Loucy (cell line): ENCODE results near the gene CTRL.

ENCODE experiments used
- H2AFZ ChIP-seq: fragments of 200-600 bp; sonication (generic); 2 replicates; pipeline ENCODE4 v1.6.0; 2016; ENCODE audit warnings: antibody characterized with exemption, mild to moderate bottlenecking, low read length, moderate library complexity
- H3F3A ChIP-seq: fragments of 200-600 bp; 2 replicates; pipeline ENCODE4 v1.6.0; 2016; ENCODE audit warnings: antibody characterized with exemption, low read depth, mild to moderate bottlenecking
- H3K27me3 ChIP-seq: fragments of 200-600 bp; sonication (generic); 2 replicates; pipeline ENCODE4 v1.6.1; 2014; ENCODE audit warnings: low read length, mild to moderate bottlenecking; ENCODE audit not compliant: insufficient read depth, poor library complexity, severe bottlenecking
- H3K36me3 ChIP-seq: fragments of 200-600 bp; sonication (generic); 2 replicates; pipeline ENCODE4 v1.6.1; 2016; ENCODE audit warnings: low read length; ENCODE audit not compliant: insufficient read depth
- H3K4me1 ChIP-seq: fragments of 200-600 bp; sonication (generic); 2 replicates; pipeline ENCODE4 v1.5.1; 2014; ENCODE audit warnings: low read length, mild to moderate bottlenecking; ENCODE audit not compliant: insufficient read depth, poor library complexity, severe bottlenecking
- H3K4me2 ChIP-seq: fragments of 200-600 bp; sonication (generic); 2 replicates; pipeline ENCODE4 v1.6.0; 2014; ENCODE audit warnings: antibody characterized with exemption, low read length, low read depth, mild to moderate bottlenecking; ENCODE audit not compliant: poor library complexity, severe bottlenecking
- H3K4me3 ChIP-seq: fragments of 200-600 bp; sonication (generic); 2 replicates; pipeline ENCODE4 v1.5.1; 2014; ENCODE audit warnings: low read length, mild to moderate bottlenecking, mixed read lengths; ENCODE audit not compliant: poor library complexity, severe bottlenecking
- H3K79me2 ChIP-seq: fragments of 200-600 bp; sonication (generic); 2 replicates; pipeline ENCODE4 v1.6.1; 2014; ENCODE audit warnings: low read length; ENCODE audit not compliant: insufficient read depth
- H3K9ac ChIP-seq: fragments of 200-600 bp; sonication (generic); 2 replicates; pipeline ENCODE4 v1.6.0; 2014; ENCODE audit warnings: mild to moderate bottlenecking, low read depth, low read length, moderate library complexity; ENCODE audit not compliant: poor library complexity, severe bottlenecking
- H3K9me2 ChIP-seq: fragments of 200-600 bp; sonication (generic); replicated peaks from 2 replicates; pipeline ENCODE4 v1.6.1; 2016; ENCODE audit warnings: low read depth, low read length, mixed read lengths
- H3K9me3 ChIP-seq: fragments of 200-600 bp; sonication (generic); 2 replicates; pipeline ENCODE4 v1.6.1; 2014; ENCODE audit warnings: mild to moderate bottlenecking, antibody characterized with exemption, low read length, low read depth; ENCODE audit not compliant: insufficient read depth
- H4K20me1 ChIP-seq: fragments of 200-600 bp; sonication (generic); 2 replicates; pipeline ENCODE4 v1.6.0; 2014; ENCODE audit warnings: antibody characterized with exemption, low read length, mild to moderate bottlenecking; ENCODE audit not compliant: insufficient read depth, poor library complexity, severe bottlenecking
- EZH2phosphoT487 ChIP-seq: fragments of 200-600 bp; IDR thresholded peaks from 2 replicates; pipeline ENCODE4 v1.6.1; 2018; ENCODE audit warnings: antibody characterized with exemption, mild to moderate bottlenecking, moderate library complexity, borderline replicate concordance
- TF ChIP-seq, protein P1 (sequence below): fragments of 200-600 bp; sonication (generic); conservative IDR thresholded peaks from 2 replicates; pipeline ENCODE4 v1.5.1; 2014; ENCODE audit warnings: mild to moderate bottlenecking, antibody characterized with exemption, low read length

The CTRL gene

DNA sequence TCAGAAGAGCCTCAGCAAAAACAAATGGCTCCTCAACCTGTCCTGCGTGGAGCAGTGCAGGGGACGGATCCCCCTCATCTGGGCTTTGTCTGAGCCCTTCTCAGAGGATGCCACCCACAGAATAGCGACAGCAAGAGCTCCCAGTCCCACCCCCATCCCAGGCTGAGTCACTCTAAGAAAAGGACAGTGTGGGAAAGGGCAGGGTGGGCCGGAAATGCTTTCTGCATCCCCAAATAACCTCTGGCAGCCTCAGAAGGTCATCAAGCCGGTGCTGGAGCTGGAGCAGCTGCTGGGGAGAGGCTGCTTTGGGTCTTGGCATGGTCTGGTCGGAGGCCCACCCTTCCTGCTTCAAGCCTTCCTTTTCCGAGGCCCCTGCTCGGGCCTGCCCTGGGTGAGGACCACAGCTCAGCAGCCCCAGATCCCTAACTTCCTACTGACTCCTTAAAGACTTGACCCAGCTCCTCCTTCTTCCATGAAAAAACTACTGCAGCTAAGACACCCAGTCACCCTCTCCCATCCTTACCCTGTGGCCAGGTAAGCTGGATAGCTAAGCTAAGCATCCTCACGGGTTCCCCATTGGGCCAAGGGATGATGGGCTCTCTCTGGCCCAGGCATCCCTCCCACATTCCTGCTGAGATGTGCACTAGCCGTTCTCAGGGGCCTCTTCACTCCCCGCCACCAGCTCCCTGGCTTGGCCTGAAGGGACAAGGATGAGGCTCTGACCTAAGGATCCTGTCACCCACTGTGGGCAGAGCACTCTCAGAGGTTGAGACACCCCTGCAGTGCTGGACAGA is 28.1 kb upstream of the CTRL start:
- Histone ChIP-seq H3K79me2 (no peaks in the 10 kb centered on the region), H4K20me1 (no peaks in the 10 kb centered on the region), H3K9ac (no peak overlapping the region), H3K27me3 (no peaks in the 10 kb centered on the region), H3K9me3 (no peaks in the 10 kb centered on the region), H3K4me2 (no peak overlapping the region), H3K4me1 (no peaks in the 10 kb centered on the region), H3K36me3 (no peaks in the 10 kb centered on the region), H3K4me3 (no peak overlapping the region), H2AFZ (no peak overlapping the region), H3F3A (no peaks in the 10 kb centered on the region), H3K9me2 (no peaks in the 10 kb centered on the region)
- TF ChIP-seq, protein P1, sequence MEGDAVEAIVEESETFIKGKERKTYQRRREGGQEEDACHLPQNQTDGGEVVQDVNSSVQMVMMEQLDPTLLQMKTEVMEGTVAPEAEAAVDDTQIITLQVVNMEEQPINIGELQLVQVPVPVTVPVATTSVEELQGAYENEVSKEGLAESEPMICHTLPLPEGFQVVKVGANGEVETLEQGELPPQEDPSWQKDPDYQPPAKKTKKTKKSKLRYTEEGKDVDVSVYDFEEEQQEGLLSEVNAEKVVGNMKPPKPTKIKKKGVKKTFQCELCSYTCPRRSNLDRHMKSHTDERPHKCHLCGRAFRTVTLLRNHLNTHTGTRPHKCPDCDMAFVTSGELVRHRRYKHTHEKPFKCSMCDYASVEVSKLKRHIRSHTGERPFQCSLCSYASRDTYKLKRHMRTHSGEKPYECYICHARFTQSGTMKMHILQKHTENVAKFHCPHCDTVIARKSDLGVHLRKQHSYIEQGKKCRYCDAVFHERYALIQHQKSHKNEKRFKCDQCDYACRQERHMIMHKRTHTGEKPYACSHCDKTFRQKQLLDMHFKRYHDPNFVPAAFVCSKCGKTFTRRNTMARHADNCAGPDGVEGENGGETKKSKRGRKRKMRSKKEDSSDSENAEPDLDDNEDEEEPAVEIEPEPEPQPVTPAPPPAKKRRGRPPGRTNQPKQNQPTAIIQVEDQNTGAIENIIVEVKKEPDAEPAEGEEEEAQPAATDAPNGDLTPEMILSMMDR = no peak
- no peak for TF ChIP-seq EZH2phosphoT487

DNA sequence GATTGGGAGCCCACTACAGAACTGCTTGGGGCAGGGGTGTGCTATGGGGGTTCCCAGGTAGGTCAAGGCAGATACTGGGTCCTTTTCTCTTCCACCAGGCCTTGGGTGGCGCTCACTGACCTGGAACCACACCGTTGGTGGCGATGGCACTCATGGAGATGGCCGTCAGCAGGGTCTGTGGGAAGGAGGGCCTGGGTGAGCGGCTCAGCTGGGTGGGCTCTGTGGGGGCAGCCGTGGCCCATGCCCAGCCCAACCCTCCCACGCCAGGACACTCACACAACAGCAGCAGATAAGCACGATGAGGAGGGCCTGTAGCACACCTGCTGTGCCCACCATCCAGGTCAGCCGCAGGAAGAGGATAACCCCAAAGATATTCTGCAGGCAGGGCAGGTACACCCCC is 26.0 kb upstream of the CTRL start:
- Histone ChIP-seq H4K20me1 (no peaks in the 10 kb centered on the region), H3K9me2 (no peaks in the 10 kb centered on the region), H3K4me2 (no peak overlapping the region), H3K79me2 (no peaks in the 10 kb centered on the region), H3K27me3 (no peaks in the 10 kb centered on the region), H3F3A (no peaks in the 10 kb centered on the region), H3K4me1 (no peaks in the 10 kb centered on the region), H3K9ac (no peak overlapping the region), H3K9me3 (no peaks in the 10 kb centered on the region), H3K4me3 (no peak overlapping the region), H2AFZ (no peak overlapping the region), H3K36me3 (no peaks in the 10 kb centered on the region)
- no peak for TF ChIP-seq EZH2phosphoT487
- TF ChIP-seq, protein P1 = no peak

DNA sequence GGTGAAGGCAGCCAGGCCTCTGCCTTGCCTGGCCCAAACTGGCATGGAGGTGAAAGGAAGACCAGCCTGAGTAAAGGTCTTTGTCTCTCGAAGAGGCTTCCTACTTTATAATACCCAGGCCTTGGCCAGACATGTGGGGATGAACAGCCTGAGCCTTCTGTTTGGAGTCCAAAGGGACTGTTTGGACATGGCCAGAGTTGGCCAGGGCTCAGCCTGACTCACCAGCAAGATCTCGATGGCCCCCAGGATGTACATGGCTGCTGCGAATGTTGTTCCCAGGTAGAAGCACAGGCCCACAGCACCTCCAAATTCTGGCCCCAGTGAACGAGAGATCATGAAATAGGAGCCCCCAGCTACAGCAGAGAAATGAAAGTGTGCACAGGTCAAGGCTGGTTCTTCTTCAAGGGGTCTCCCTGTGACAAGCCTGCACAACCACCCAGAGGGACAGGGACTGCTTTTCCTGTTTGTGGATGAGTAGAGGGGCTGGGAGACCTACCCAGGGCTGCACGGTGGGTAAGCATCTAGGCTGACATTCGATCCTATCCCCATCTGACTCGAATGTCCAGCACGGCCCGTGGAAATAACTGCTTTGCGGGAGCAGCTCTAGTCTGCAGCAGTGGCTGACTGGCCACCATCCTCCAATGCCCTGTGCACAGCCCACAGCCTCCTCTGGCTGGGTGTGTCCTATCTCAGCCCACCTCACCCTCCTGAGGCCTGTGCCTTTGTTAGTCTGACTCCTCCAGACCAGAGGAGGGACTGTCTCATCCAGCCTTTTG is 22.9 kb upstream of the CTRL start:
- no peaks in the 10 kb centered on the region for H3K36me3 ChIP-seq
- H2AFZ ChIP-seq = no peak overlapping the region
- no peaks in the 10 kb centered on the region for H3K9me2 ChIP-seq
- TF ChIP-seq EZH2phosphoT487 = no peak
- TF ChIP-seq, protein P1 = no peak
- no peak overlapping the region for H3K4me2 ChIP-seq
- H3K27me3 ChIP-seq = no peaks in the 10 kb centered on the region
- H3K4me1 ChIP-seq = no peaks in the 10 kb centered on the region
- H4K20me1 ChIP-seq = no peaks in the 10 kb centered on the region
- no peak overlapping the region for H3K4me3 ChIP-seq
- H3K79me2 ChIP-seq = no peaks in the 10 kb centered on the region
- H3K9me3 ChIP-seq = no peaks in the 10 kb centered on the region
- no peak overlapping the region for H3K9ac ChIP-seq
- H3F3A ChIP-seq = no peaks in the 10 kb centered on the region
